Measurements from ENCODE around the gene FAM200A.
A peak's percentile ranks its signal among the peaks of the same experiment; 100 is the strongest.
"Not testable (repeated sequence)": the region's sequence is repeated elsewhere in the genome, so short reads cannot be mapped to it uniquely, and the experiment has no call there.

The FAM200A gene

GRCh38 chr7:99579956-99580777, 28.3 kb upstream of the FAM200A start:
- no peak for DNase-seq (ENCODE audit: extremely low spot score)
- CTCF ChIA-PET, result interaction anchor here (1.1 to 1.2 kb wide), 2 partner anchors 10 to 28 kb away, joined by 3 read pairs; partner anchors contain the start of gene FAM200A
- POLR2A ChIA-PET, result no interaction called here
- peak; percentile 51 for TF ChIP-seq CTCF (IDR thresholded peaks at IDR 0.05; ENCODE audit: control extremely low read depth, extremely low read depth, low read depth, missing control alignments)

- POLR2A ChIA-PET, result no interaction called here
- DNase-seq (ENCODE audit: extremely low spot score), result no peak
- TF ChIP-seq CTCF (IDR thresholded peaks at IDR 0.05; ENCODE audit: control extremely low read depth, extremely low read depth, low read depth, missing control alignments), result no peak
- CTCF ChIA-PET, result interaction anchor here (0.7 to 1.1 kb wide), 2 partner anchors 11 to 27 kb away, joined by 3 read pairs; partner anchors contain the start of gene FAM200A
Measured at GRCh38 chr7:99579281-99579955, 27.5 kb upstream of the FAM200A start.

GRCh38 chr7:99576251-99576650, 24.3 kb upstream of the FAM200A start:
- CTCF ChIA-PET, result no interaction called here
- no peak for TF ChIP-seq CTCF (IDR thresholded peaks at IDR 0.05; ENCODE audit: control extremely low read depth, extremely low read depth, low read depth, missing control alignments)
- DNase-seq (ENCODE audit: extremely low spot score), result no peak

GRCh38 chr7:99573257-99573656, 21.3 kb upstream of the FAM200A start:
- POLR2A ChIA-PET, result interaction anchor here (0.9 kb wide), 1 partner anchor 15 kb away, joined by 3 read pairs; the partner anchor contains the start of gene ZNF655
- no peak for DNase-seq (ENCODE audit: extremely low spot score)
- TF ChIP-seq CTCF (IDR thresholded peaks at IDR 0.05; ENCODE audit: control extremely low read depth, extremely low read depth, low read depth, missing control alignments), result no peak
- CTCF ChIA-PET, result no interaction called here

More at GRCh38 chr7:99576251-99576650, 24.3 kb upstream of the FAM200A start:
- POLR2A ChIA-PET, result no interaction called here

- CTCF ChIA-PET, result no interaction called here
- POLR2A ChIA-PET, result no interaction called here
- DNase-seq (ENCODE audit: extremely low spot score), result no peak
- no peak for TF ChIP-seq CTCF (IDR thresholded peaks at IDR 0.05; ENCODE audit: control extremely low read depth, extremely low read depth, low read depth, missing control alignments)
Measured at GRCh38 chr7:99571768-99572167, 19.9 kb upstream of the FAM200A start.

- DNase-seq (ENCODE audit: extremely low spot score); POLR2A ChIA-PET: not testable (repeated sequence)
- CTCF ChIA-PET, result interaction anchor here (1.2 kb wide), 2 partner anchors 10 to 11 kb away, joined by 3 read pairs; partner anchors contain the start of gene ZNF655
Measured at GRCh38 chr7:99568770-99569169, 16.9 kb upstream of the FAM200A start.

- no peak for DNase-seq (ENCODE audit: extremely low spot score)
- ChIA-PET POLR2A (no interaction called here), CTCF (no interaction called here)
- TF ChIP-seq CTCF (IDR thresholded peaks at IDR 0.05; ENCODE audit: control extremely low read depth, extremely low read depth, low read depth, missing control alignments), result no peak
Measured at GRCh38 chr7:99563650-99564049, 11.7 kb upstream of the FAM200A start.

All from GM10248 (cell line).